Head of caudate nucleus (tissue), 42 donors: ENCODE data around the gene LBHD1.
"Not testable (repeated sequence)": the region's sequence is repeated elsewhere in the genome, so short reads cannot be mapped to it uniquely, and the experiment has no call there.

Experiments used
- DNase-seq, 42 donors: peaks; one replicate each; pipeline versions ENCODE4 v3.0.0 to v3.0.0-alpha.2; 2020 to 2021; ENCODE audit warnings: mixed read lengths in 7 of 42
- intact Hi-C: fragments of 100-400 bp; cut with DNase I; formaldehyde crosslinking; loops from one replicate; pipeline ENCODE4 v1.15.0; 2022

LBHD1 gene

GRCh38 chr11:62645946-62646824 lies 25.9 kb downstream of the LBHD1 start, which contains the start of gene GANAB:
Gene GANAB, minus strand, starts transcription at chr11:62646613. Its CDS starts 14 bp downstream, at chr11:62646599.
- intact Hi-C loops = no loop called here
- DNase-seq = peak; percentile 98 to 100 (median 99)

GRCh38 chr11:62645671-62645945 lies 26.5 kb downstream of the LBHD1 start:
- DNase-seq = no peak
- intact Hi-C loops = no loop called here

- intact Hi-C loops = no loop called here
- DNase-seq = no peak
These were observed 27.8 kb downstream of the LBHD1 start for GRCh38 chr11:62644220-62644619.

DNA sequence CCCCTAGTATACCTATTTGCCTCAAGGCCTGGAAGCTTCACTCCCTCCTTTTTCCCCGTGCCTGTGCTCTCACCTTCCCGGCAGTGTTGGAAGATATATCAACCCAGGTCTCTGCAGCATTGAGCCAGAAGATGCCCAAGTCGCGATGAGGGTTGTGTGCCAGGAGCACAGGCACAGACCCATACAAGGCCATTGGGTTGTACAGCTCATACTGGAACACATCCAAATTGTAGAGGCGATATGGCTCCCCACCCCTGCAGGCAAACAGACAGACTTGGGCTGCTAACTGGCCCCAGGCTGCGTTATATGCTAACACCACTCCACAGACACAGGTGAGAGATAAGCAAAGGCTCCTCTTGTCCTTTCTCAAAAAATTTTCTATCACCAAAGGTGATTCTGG lies 39.6 kb downstream of the LBHD1 start:
- no peak for DNase-seq
- intact Hi-C loops = no loop called here

GRCh38 chr11:62627713-62628112 lies 44.4 kb downstream of the LBHD1 start:
- peak in 11 of 42 donors; percentile 23 to 64 (median 37) for DNase-seq
- intact Hi-C loops = no loop called here

GRCh38 chr11:62622476-62623089 lies 49.5 kb downstream of the LBHD1 start:
- no peak for DNase-seq
- intact Hi-C loops = no loop called here

DNA sequence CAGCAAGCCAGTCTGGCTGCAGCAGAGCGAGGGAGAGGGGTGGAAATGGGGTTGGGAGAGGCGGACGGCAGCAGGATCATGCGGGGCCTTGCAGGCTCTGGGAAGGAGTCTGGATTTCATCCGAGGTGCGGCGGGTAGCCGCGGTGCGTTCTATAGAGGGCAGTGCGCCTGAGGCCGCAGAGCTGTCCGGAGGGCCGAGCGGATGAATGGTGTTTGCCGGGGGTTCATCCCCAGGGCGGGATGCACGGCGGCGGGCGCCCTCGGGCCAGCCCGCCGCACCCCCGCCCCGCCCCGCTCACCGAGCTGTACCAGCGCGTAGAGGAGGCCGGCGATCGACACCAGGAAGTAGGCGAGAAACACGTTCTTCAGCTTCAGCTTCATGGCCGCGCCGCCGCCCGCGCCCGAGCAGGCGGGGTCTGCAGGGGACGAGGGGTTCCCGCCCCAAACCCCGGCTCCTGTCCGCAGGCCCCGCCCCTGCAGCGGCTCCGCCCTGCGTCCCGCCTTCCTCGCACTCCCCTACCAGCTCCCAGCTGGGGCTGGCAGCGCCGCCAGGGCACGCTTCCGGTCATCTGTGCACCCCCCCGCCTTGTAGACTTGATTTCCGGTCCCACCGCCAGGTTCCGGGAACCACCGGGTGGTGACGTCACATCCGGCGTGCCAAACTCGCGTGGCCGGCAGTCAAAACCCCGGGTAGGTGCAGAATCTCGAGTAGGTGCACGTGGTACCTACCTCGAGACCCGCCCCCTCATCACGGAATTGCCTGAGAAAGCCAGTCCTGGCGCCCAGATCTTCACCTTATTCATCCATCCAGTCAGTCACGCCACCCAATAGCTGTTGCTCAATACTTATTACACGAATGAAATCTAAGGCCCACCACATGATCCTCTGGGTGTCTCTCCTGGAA lies 50.2 kb downstream of the LBHD1 start, which contains the start of gene B3GAT3:
B3GAT3 (minus strand) TSS at position 420 of the 904 bp plus-strand sequence; CDS start at position 381, 39 bp downstream.
- intact Hi-C loops = no loop called here
- peak; percentile 94 to 99 (median 98) for DNase-seq

DNA sequence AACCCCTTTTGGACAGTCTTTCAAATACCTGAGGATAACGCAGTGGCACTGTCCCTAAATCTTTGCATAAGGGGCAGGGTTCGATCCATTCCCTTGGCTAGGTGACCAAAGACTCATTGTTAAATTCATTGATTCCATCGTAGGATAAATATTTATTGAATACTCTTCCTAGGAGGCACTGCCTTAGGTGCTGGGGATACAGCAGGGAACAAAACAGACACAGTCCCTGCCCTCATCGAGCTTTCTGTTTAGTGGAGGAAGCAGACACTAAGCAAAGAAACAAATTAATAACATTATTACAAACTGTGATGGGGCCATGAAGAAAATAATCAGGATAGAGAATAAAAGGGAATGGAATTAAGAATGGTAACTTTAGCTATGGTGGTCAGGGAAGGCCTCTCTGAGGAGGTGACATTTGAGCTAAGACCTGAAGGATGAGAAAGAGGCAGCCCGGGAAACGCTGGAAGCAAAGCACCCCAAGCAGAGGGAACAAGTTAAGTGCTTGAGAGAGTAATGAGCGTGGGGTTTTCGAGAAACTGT lies 51.0 kb downstream of the LBHD1 start:
- DNase-seq = no peak
- intact Hi-C loops = no loop called here

DNA sequence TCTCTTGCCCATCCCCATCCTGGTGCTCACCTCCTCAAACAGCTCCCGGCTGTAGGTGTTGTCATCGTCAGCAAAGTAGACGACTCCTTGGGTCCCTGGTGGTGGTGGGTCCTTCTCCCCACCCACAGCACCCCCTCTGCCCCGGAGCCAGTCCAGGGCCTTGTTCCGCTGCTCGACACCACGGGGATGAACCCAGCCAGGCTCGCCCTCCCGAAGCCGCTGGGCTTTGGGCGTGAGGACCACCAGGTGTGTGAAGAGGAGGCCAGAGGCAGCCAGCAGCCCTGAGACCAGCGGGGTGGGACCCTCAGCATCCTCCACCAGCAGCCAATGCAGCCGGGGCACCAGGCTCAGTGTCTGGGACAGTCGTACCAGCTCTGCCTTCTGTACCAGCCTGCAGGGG lies 55.1 kb downstream of the LBHD1 start:
- intact Hi-C loops, DNase-seq: not testable (repeated sequence)

- DNase-seq = no peak
These were observed 56.5 kb downstream of the LBHD1 start for GRCh38 chr11:62615521-62615920.

DNA sequence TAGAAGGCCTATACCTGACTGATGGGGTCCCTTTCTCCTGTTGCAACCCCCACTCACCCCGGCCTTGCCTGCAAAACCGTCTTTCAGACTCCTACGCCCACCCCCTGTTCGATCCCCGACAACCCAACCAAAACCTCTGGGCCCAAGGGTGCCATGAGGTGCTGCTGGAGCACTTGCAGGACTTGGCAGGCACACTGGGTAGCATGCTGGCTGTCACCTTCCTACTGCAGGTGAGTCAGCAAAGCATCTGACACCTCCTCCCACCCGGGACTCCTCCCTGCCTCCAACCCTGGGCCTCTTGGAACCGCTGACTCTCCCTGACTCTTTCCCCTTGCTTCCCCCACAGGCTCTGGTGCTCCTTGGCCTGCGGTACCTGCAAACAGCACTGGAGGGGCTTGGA lies 57.8 kb downstream of the LBHD1 start:
- peak; percentile 52 to 94 (median 79) for DNase-seq

More at GRCh38 chr11:62615521-62615920, 56.5 kb downstream of the LBHD1 start:
- intact Hi-C loops = no loop called here

DNA sequence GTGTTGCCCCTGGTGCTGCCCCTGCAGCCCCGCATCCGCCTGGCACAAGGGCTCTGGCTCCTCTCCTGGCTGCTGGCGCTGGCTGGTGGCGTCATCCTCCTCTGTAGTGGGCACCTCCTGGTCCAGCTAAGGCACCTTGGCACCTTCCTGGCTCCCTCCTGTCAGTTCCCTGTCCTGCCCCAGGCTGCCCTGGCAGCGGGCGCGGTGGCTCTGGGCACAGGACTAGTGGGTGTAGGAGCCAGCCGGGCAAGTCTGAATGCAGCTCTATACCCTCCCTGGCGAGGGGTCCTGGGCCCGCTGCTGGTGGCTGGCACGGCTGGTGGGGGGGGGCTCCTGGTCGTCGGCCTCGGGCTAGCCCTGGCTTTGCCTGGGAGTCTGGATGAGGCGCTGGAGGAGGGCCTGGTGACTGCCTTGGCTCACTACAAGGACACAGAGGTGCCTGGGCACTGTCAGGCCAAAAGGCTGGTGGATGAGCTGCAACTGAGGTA lies 58.7 kb downstream of the LBHD1 start:
- DNase-seq = peak in 17 of 42 donors; percentile 8 to 59 (median 34)
- intact Hi-C loops = no loop called here

More for the DNA sequence above, 57.8 kb downstream of the LBHD1 start:
- intact Hi-C loops = no loop called here
